ENCODE measurements around the gene BANF1.

The BANF1 gene

DNA sequence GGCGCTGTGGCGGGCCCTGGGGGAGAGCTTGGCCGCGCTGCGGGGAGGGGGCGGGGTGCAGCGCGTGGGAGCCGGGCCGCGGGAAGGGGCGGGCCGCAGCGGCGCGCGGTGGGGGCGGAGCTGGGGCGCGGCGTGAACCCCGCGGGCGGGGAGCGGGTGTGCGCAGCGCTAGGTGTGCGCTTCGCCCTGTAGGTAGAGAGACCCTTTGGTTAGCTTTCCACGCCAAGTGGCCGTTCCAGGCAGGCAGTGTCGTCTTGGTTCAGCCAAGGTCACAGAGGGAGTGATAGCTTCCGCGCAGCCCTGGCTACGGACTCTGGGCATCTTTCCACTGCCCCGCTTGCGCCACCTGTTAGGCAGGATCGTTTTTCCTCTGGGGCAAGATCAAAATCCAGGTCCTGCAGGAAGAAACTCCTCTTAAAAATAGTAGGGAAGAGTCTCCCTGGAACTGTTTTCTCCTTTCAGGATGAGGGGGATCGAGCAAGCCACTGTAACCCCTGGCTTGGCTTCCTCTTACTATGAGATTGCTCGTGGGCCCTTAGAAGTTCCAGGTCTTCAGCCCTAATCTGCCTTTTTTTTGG is 434 bp downstream of the BANF1 start:
- H3K36me3 ChIP-seq (ENCODE audit: insufficient read depth, low read length), result peaks cover 56% of the 10 kb centered on the region
- TF ChIP-seq, protein P1, sequence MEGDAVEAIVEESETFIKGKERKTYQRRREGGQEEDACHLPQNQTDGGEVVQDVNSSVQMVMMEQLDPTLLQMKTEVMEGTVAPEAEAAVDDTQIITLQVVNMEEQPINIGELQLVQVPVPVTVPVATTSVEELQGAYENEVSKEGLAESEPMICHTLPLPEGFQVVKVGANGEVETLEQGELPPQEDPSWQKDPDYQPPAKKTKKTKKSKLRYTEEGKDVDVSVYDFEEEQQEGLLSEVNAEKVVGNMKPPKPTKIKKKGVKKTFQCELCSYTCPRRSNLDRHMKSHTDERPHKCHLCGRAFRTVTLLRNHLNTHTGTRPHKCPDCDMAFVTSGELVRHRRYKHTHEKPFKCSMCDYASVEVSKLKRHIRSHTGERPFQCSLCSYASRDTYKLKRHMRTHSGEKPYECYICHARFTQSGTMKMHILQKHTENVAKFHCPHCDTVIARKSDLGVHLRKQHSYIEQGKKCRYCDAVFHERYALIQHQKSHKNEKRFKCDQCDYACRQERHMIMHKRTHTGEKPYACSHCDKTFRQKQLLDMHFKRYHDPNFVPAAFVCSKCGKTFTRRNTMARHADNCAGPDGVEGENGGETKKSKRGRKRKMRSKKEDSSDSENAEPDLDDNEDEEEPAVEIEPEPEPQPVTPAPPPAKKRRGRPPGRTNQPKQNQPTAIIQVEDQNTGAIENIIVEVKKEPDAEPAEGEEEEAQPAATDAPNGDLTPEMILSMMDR (IDR thresholded peaks at IDR 0.05; ENCODE audit: borderline replicate concordance, extremely low read depth, low read length, poor library complexity, severe bottlenecking), result no peak
- no peak for TF ChIP-seq EZH2 (IDR thresholded peaks at IDR 0.05; ENCODE audit: borderline replicate concordance, low read depth, low read length, severe bottlenecking)
- DNase-seq (no peak), ATAC-seq (ENCODE audit: insufficient read depth, low read depth) (peak; percentile 55)
- peak overlapping the region; percentile 84 for H2AFZ ChIP-seq (ENCODE audit: low read depth, low read length)
- peaks cover 42% of the 10 kb centered on the region for H4K20me1 ChIP-seq (ENCODE audit: insufficient read depth, low read length)
- H3K27ac ChIP-seq (ENCODE audit: low read length), result peak overlapping the region; percentile 88
- no peaks in the 10 kb centered on the region for H3K27me3 ChIP-seq (ENCODE audit: insufficient read depth, low read length, poor library complexity)
- no peaks in the 10 kb centered on the region for H3K9me3 ChIP-seq (ENCODE audit: insufficient read depth, low read length, severe bottlenecking)
- peak overlapping the region; percentile 74 for H3K9ac ChIP-seq (ENCODE audit: low read depth, low read length)
- peak overlapping the region; percentile 77 to 92 for H3K4me3 ChIP-seq (ENCODE audit: low read depth in 1 of 2, low read length in 2 of 2)
- peaks cover 50% of the 10 kb centered on the region for H3K79me2 ChIP-seq (ENCODE audit: insufficient read depth, low read length)
- H3K4me2 ChIP-seq (ENCODE audit: insufficient read depth, low read length), result peak overlapping the region; percentile 71
- H3K4me1 ChIP-seq (ENCODE audit: insufficient read depth, low read length), result peaks cover 46% of the 10 kb centered on the region

DNA sequence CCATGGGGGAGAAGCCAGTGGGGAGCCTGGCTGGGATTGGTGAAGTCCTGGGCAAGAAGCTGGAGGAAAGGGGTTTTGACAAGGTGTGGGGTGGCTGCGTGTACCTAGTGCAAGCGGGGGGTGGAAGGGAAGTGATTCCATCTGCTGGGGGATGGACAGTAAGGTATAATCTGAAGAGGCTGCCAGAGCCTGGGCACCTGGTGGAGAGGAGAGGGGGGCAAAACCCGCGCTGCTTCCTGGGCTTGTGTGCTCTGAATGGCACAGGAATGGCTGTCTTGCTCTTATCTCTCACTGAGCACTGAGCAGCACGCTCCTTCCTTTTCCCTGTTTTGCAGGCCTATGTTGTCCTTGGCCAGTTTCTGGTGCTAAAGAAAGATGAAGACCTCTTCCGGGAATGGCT is 988 bp downstream of the BANF1 start:
- TF ChIP-seq, protein P1 (IDR thresholded peaks at IDR 0.05; ENCODE audit: borderline replicate concordance, extremely low read depth, low read length, poor library complexity, severe bottlenecking), result no peak
- no peak for TF ChIP-seq EZH2 (IDR thresholded peaks at IDR 0.05; ENCODE audit: borderline replicate concordance, low read depth, low read length, severe bottlenecking)
- peak overlapping the region; percentile 74 for H3K9ac ChIP-seq (ENCODE audit: low read depth, low read length)
- no peaks in the 10 kb centered on the region for H3K9me3 ChIP-seq (ENCODE audit: insufficient read depth, low read length, severe bottlenecking)
- H3K27me3 ChIP-seq (ENCODE audit: insufficient read depth, low read length, poor library complexity), result no peaks in the 10 kb centered on the region
- DNase-seq, result no peak
- peaks cover 43% of the 10 kb centered on the region for H4K20me1 ChIP-seq (ENCODE audit: insufficient read depth, low read length)
- H3K79me2 ChIP-seq (ENCODE audit: insufficient read depth, low read length), result peaks cover 50% of the 10 kb centered on the region
- ATAC-seq (ENCODE audit: insufficient read depth, low read depth), result no peak
- peak overlapping the region; percentile 71 for H3K4me2 ChIP-seq (ENCODE audit: insufficient read depth, low read length)
- H3K36me3 ChIP-seq (ENCODE audit: insufficient read depth, low read length), result peaks cover 50% of the 10 kb centered on the region
- H2AFZ ChIP-seq (ENCODE audit: low read depth, low read length), result no peak overlapping the region
- peak overlapping the region; percentile 88 for H3K27ac ChIP-seq (ENCODE audit: low read length)
- H3K4me3 ChIP-seq (ENCODE audit: low read depth in 1 of 2, low read length in 2 of 2), result peak overlapping the region; percentile 77 to 92
- H3K4me1 ChIP-seq (ENCODE audit: insufficient read depth, low read length), result peaks cover 47% of the 10 kb centered on the region

DNA sequence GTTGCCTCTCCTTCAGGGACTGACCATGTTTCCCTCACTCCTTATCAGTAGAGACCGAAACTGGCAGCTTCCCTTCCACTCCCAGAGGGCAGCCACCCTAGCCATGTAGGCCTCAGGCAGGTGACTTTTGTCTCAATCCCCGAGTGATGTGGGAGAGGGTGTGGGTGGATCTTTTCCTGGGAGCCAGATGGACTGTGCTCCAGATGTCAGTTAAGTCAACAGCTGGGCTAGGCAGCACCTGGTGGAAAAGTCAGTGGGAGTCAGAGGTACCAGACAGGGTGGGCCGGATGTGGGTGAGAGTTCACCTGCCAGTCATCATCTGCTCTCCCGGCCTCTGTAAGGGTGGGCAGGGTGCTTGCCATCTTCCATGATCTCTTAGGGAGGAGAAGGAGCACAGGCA is 1.9 kb downstream of the BANF1 start:
- Histone ChIP-seq H3K79me2 (ENCODE audit: insufficient read depth, low read length) (peaks cover 41% of the 10 kb centered on the region), H4K20me1 (ENCODE audit: insufficient read depth, low read length) (peaks cover 41% of the 10 kb centered on the region), H3K27me3 (ENCODE audit: insufficient read depth, low read length, poor library complexity) (no peaks in the 10 kb centered on the region), H3K9ac (ENCODE audit: low read depth, low read length) (no peak overlapping the region), H2AFZ (ENCODE audit: low read depth, low read length) (no peak overlapping the region), H3K4me2 (ENCODE audit: insufficient read depth, low read length) (no peak overlapping the region), H3K9me3 (ENCODE audit: insufficient read depth, low read length, severe bottlenecking) (no peaks in the 10 kb centered on the region), H3K4me1 (ENCODE audit: insufficient read depth, low read length) (peaks cover 47% of the 10 kb centered on the region), H3K4me3 (ENCODE audit: low read depth in 1 of 2, low read length in 2 of 2) (no peak overlapping the region), H3K27ac (ENCODE audit: low read length) (no peak overlapping the region), H3K36me3 (ENCODE audit: insufficient read depth, low read length) (peaks cover 42% of the 10 kb centered on the region)
- ATAC-seq (ENCODE audit: insufficient read depth, low read depth), result no peak
- DNase-seq, result peak; percentile 25
- TF ChIP-seq, protein P1 (IDR thresholded peaks at IDR 0.05; ENCODE audit: borderline replicate concordance, extremely low read depth, low read length, poor library complexity, severe bottlenecking), result no peak
- no peak for TF ChIP-seq EZH2 (IDR thresholded peaks at IDR 0.05; ENCODE audit: borderline replicate concordance, low read depth, low read length, severe bottlenecking)
